BE2C (cell line): Measurements from ENCODE around the gene PTGS1. TPM values are rescaled to one million over a fixed set of nuclear protein-coding genes. Genes with fewer than 3 reads are reported as not detected.
A peak's percentile ranks its signal among the peaks of the same experiment; 100 is the strongest.
"Not testable (repeated sequence)": the region's sequence is repeated elsewhere in the genome, so short reads cannot be mapped to it uniquely, and the experiment has no call there.

Experiments
- DNase-seq: peaks from one replicate; pipeline ENCODE4 v3.0.0-alpha.2; 2020
- H3K27me3 ChIP-seq: fragments of 250-450 bp; sonication (Bioruptor Pico); 2 replicates; pipeline ENCODE4 v1.5.1; 2020; ENCODE audit warnings: mild to moderate bottlenecking
- H3K36me3 ChIP-seq: fragments of 250-450 bp; sonication (Bioruptor Pico); 2 replicates; pipeline ENCODE4 v1.5.1; 2020; ENCODE audit warnings: mild to moderate bottlenecking
- H3K4me1 ChIP-seq: fragments of 250-450 bp; sonication (Bioruptor Pico); 2 replicates; pipeline ENCODE4 v1.5.1; 2020
- H3K4me3 ChIP-seq: 2 replicates; pipeline ENCODE4 v1.5.1; 2011; ENCODE audit warnings: low read depth, low read length
- H3K9me3 ChIP-seq: fragments of 250-450 bp; sonication (Bioruptor Pico); 2 replicates; pipeline ENCODE4 v1.5.1; 2020
- CTCF ChIP-seq: IDR thresholded peaks from 2 replicates; pipeline ENCODE4 v1.5.1; 2012; ENCODE audit warnings: mild to moderate bottlenecking, low read depth, low read length
- polyA plus RNA-seq: library from polyadenylated mRNA; unstranded; fragments of >200 nt; gene quantifications from one replicate; pipeline ENCODE4 v1.2.1, GENCODE V29; 2012; ENCODE audit warnings: low read depth, missing spikeins; ENCODE audit not compliant: insufficient read length, insufficient read depth

The PTGS1 gene
- 0.60 TPM for polyA plus RNA-seq

GRCh38 chr9:122370869-122371755 is at the start of gene PTGS1:
PTGS1 (plus strand) TSS chr9:122371024; CDS start chr9:122371085, 61 bp downstream.
- H3K4me3 ChIP-seq, result peak within 1 kb of the TSS; percentile 28
- no peaks in the 10 kb centered on the region for H3K36me3 ChIP-seq
- peaks cover 8% of the 10 kb centered on the region; the same call in 1 of the 2 replicates for H3K27me3 ChIP-seq
- no peaks in the 10 kb centered on the region for H3K4me1 ChIP-seq
- DNase-seq, result peak; percentile 36
- no peak for TF ChIP-seq CTCF
- H3K9me3 ChIP-seq, result no peaks in the 10 kb centered on the region

GRCh38 chr9:122322553-122322952 is 48.3 kb upstream of the PTGS1 start:
- no peak for DNase-seq
- Histone ChIP-seq H3K4me1 (no peaks in the 10 kb centered on the region), H3K9me3 (no peaks in the 10 kb centered on the region)

GRCh38 chr9:122324665-122325064 is 46.2 kb upstream of the PTGS1 start:
- not testable (repeated sequence) for H3K27me3 ChIP-seq, DNase-seq, H3K9me3 ChIP-seq, H3K4me3 ChIP-seq, H3K4me1 ChIP-seq
- H3K36me3 ChIP-seq, result peaks cover 46% of the 10 kb centered on the region

More at GRCh38 chr9:122322553-122322952, 48.3 kb upstream of the PTGS1 start:
- Histone ChIP-seq H3K4me3 (no peak overlapping the region), H3K27me3 (no peaks in the 10 kb centered on the region), H3K36me3 (peaks cover 44% of the 10 kb centered on the region)
- no peak for TF ChIP-seq CTCF

- Histone ChIP-seq H3K9me3 (no peaks in the 10 kb centered on the region), H3K4me1 (no peaks in the 10 kb centered on the region), H3K4me3 (no peak overlapping the region), H3K36me3 (peaks cover 46% of the 10 kb centered on the region), H3K27me3 (no peaks in the 10 kb centered on the region)
- no peak for DNase-seq
- no peak for TF ChIP-seq CTCF
These were observed 45.7 kb upstream of the PTGS1 start for GRCh38 chr9:122325124-122325523.

- Histone ChIP-seq H3K9me3 (no peaks in the 10 kb centered on the region), H3K27me3 (no peaks in the 10 kb centered on the region), H3K4me1 (peaks cover 8% of the 10 kb centered on the region), H3K4me3 (no peak overlapping the region), H3K36me3 (peaks cover 42% of the 10 kb centered on the region)
- TF ChIP-seq CTCF, result no peak
- no peak for DNase-seq
These were observed 43.6 kb upstream of the PTGS1 start for GRCh38 chr9:122327175-122327574.

GRCh38 chr9:122329597-122329996 is 41.2 kb upstream of the PTGS1 start:
- Histone ChIP-seq H3K4me3 (no peak overlapping the region), H3K4me1 (peaks cover 8% of the 10 kb centered on the region), H3K36me3 (peaks cover 19% of the 10 kb centered on the region), H3K9me3 (no peaks in the 10 kb centered on the region), H3K27me3 (no peaks in the 10 kb centered on the region)
- DNase-seq, result no peak
- no peak for TF ChIP-seq CTCF

- not testable (repeated sequence) for H3K4me1 ChIP-seq, DNase-seq
- H3K36me3 ChIP-seq, result peaks cover 11% of the 10 kb centered on the region
These were observed 40.4 kb upstream of the PTGS1 start for GRCh38 chr9:122330466-122330865.

More at GRCh38 chr9:122330466-122330865, 40.4 kb upstream of the PTGS1 start:
- not testable (repeated sequence) for H3K27me3 ChIP-seq, H3K9me3 ChIP-seq, H3K4me3 ChIP-seq
